K562 (cell line): Measurements from ENCODE around the gene CPSF4. TPM values are rescaled to one million over a fixed set of nuclear protein-coding genes. Genes with fewer than 3 reads are reported as not detected.
A peak's percentile ranks its signal among the peaks of the same experiment; 100 is the strongest.

ENCODE experiments used
- E2F3 ChIP-seq: fragments of 250-450 bp; sonication (Bioruptor Pico); IDR thresholded peaks from 2 replicates; pipeline ENCODE4 v1.4.0; 2020; ENCODE audit warnings: mild to moderate bottlenecking
- FIP1L1 ChIP-seq: fragments of 200-400 bp; formaldehyde crosslinking; IDR thresholded peaks from 2 replicates; pipeline ENCODE4 v1.6.1; 2018; ENCODE audit warnings: mild to moderate bottlenecking, low read depth, low read length; ENCODE audit not compliant: poor library complexity, severe bottlenecking
- LEF1 ChIP-seq: fragments of 450-650 bp; IDR thresholded peaks from 2 replicates; pipeline ENCODE4 v1.6.1; 2016; ENCODE audit warnings: mild to moderate bottlenecking
- SPI1 ChIP-seq: IDR thresholded peaks from 2 replicates; pipeline ENCODE4 v1.6.1; 2011; ENCODE audit warnings: low read depth, low read length, control low read depth, borderline replicate concordance
- ZNF584 ChIP-seq: fragments of 200-800 bp; sonication (Bioruptor generic); IDR thresholded peaks from 2 replicates; pipeline ENCODE4 v1.6.1; 2016; ENCODE audit warnings: low read depth, mild to moderate bottlenecking, missing genetic modification characterization, missing compliant biosample characterization
- polyA plus RNA-seq, 8 experiments: library from polyadenylated mRNA; depleted of rRNA in 4 of 8; stranded (reverse) in 5 of 8; unstranded in 3 of 8; fragments of >200 nt; fragmentation: Nextera tagmentation in 2 of 8; fragmentation: Illumina TruSeq in 1 of 8; extraction: Ambion mirVana in 2 of 8; extraction: Trizol in 1 of 8; gene quantifications; 2 replicates each; pipeline versions ENCODE4 v1.2.1 to v1.2.3, GENCODE V29; 2011 to 2014; ENCODE audit warnings: inconsistent platforms in 1 of 8, missing spikeins in 1 of 8
- total RNA-seq, 7 experiments: library from RNA; depleted of rRNA in 6 of 7; stranded (reverse); fragments of >200 nt in 6 of 7; fragmentation: Illumina TruSeq in 2 of 7; extraction: Trizol in 2 of 7; gene quantifications; 2 replicates each; pipeline versions ENCODE4 v1.2.1 to v1.2.3, GENCODE V29; 2011 to 2021; ENCODE audit warnings: low replicate concordance in 1 of 7
- TF ChIP-seq, protein P1 (sequence below), 2 experiments: fragments of 450-650 bp; IDR thresholded peaks; 2 replicates each; pipeline ENCODE4 v1.6.1; 2016; ENCODE audit warnings: mild to moderate bottlenecking in 2 of 2, borderline replicate concordance in 1 of 2, low read depth in 1 of 2, moderate library complexity in 1 of 2
- TF ChIP-seq, protein P2 (sequence below): sonication (generic); formaldehyde crosslinking; IDR thresholded peaks from 2 replicates; pipeline ENCODE4 v1.8.1; 2023; ENCODE audit warnings: mild to moderate bottlenecking, missing genetic modification reagents
- TF ChIP-seq, protein P3 (sequence below): fragments of 250-450 bp; sonication (Bioruptor Pico); IDR thresholded peaks from 2 replicates; pipeline ENCODE4 v1.8.0; 2021; ENCODE audit warnings: borderline replicate concordance, mild to moderate bottlenecking, moderate library complexity; ENCODE audit not compliant: poor library complexity, severe bottlenecking
- TF ChIP-seq, protein P4 (sequence below): fragments of 250-450 bp; sonication (Bioruptor Pico); IDR thresholded peaks from 2 replicates; pipeline ENCODE4 v1.5.0; 2021; ENCODE audit warnings: mild to moderate bottlenecking, moderate library complexity

The CPSF4 gene
- total and polyA plus RNA-seq, 9 of the 15 experiments (the other 6 are each of a cell fraction or from before 2014, with no cell fraction given): 16.9 to 118 (median 71.7) TPM

DNA sequence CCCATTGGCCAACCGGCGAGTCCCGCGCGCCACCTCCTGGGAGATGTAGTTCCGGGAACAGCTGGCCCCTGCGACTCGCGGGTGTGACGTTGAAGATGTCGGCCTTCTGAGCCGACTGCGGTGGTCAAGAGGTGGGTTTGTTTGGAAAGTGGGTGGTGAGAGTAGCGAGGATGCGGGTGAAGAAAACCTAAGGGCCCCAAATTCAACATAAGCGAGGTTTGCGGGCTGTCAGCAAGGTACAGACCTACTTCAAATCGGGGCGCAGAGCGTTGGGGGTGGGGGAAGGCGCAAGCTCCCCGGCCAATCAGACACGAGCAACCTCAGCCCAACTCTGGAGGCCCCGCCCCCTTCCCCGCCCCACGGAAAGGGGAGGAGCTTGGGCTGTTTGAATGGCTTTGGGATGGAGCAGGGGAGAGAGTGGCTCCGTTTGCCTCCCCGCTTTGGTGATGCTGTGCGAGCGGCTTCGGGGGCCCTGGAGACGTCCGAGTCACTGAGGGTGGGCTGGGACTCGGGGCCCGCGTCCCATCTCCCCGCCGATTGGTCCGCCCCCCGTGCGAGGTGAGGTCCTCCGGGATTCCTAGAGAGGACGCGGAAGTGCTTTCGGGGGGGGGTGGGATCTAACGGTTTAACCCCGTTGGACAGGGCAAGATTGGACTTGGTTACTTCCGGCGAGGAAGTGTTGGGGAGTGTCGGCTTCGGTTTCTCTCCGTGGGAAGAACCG lies 66.0 kb downstream of the CPSF4 start, which contains the start of gene ZKSCAN5 (continued):
- TF ChIP-seq, protein P1, sequence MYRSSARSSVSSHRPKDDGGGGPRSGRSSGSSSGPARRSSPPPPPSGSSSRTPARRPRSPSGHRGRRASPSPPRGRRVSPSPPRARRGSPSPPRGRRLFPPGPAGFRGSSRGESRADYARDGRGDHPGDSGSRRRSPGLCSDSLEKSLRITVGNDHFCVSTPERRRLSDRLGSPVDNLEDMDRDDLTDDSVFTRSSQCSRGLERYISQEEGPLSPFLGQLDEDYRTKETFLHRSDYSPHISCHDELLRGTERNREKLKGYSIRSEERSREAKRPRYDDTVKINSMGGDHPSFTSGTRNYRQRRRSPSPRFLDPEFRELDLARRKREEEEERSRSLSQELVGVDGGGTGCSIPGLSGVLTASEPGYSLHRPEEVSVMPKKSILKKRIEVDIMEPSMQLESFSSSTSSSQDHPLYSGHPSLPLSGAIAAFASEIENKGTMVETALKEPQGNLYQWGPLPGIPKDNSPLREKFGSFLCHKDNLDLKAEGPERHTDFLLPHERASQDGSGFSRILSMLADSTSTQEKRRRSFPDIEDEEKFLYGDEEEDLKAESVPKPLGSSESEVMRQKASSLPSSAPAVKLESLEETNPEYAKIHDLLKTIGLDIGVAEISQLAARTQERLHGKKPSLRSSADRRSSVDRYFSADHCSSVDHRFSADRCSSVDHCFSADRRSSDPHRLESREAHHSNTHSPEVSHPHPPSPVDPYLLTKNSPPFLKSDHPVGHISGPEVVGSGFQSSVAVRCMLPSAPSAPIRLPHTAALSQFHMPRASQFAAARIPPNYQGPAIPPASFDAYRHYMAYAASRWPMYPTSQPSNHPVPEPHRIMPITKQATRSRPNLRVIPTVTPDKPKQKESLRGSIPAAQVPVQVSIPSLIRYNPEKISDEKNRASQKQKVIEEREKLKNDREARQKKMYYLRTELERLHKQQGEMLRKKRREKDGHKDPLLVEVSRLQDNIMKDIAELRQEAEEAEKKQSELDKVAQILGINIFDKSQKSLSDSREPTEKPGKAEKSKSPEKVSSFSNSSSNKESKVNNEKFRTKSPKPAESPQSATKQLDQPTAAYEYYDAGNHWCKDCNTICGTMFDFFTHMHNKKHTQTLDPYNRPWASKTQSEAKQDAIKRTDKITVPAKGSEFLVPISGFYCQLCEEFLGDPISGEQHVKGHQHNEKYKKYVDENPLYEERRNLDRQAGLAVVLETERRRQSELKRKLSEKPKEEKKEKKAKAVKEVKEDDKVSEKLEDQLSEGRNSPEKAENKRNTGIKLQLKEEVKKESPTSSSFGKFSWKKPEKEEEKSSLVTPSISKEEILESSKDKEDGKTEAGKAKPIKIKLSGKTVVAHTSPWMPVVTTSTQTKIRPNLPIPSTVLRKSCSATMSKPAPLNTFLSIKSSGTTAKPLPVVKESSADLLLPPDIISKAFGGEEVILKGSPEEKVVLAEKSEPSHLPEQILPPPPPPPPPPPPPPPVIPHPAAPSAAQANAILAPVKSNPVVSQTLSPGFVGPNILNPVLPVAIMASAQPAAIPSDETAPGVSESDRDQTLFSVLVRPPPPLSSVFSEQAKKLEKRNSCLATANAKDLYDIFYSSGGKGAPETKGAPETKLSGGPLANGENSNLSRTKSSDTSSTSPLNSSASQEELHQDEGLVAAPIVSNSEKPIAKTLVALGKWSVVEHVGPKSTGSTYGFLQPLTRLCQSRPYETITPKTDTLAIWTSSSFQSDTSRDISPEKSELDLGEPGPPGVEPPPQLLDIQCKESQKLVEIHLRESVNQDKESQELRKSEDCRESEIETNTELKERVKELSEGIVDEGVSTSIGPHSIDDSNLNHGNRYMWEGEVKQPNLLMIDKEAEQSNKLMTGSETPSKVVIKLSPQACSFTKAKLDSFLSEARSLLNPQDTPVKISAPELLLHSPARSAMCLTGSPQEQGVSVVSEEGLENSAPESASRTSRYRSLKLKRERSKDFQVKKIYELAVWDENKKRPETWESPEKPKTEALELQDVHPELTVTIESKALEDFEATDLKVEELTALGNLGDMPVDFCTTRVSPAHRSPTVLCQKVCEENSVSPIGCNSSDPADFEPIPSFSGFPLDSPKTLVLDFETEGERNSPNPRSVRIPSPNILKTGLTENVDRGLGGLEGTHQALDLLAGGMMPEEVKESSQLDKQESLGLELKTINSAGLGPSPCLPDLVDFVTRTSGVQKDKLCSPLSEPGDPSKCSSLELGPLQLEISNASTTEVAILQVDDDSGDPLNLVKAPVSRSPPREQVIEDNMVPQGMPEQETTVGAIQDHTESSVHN (IDR thresholded peaks at IDR 0.05; ENCODE audit: borderline replicate concordance in 1 of 2, low read depth in 1 of 2): 0 out of 4 replicates have a peak, but pooled peaks of 1 of the 2 experiments have one; percentile 17
- TF ChIP-seq SPI1 (peak; percentile 81), ZNF584 (no peak), FIP1L1 (peak; percentile 84), E2F3 (CRISPR knock-in tag) (no peak), LEF1 (peak; percentile 15)
- TF ChIP-seq, protein P2, sequence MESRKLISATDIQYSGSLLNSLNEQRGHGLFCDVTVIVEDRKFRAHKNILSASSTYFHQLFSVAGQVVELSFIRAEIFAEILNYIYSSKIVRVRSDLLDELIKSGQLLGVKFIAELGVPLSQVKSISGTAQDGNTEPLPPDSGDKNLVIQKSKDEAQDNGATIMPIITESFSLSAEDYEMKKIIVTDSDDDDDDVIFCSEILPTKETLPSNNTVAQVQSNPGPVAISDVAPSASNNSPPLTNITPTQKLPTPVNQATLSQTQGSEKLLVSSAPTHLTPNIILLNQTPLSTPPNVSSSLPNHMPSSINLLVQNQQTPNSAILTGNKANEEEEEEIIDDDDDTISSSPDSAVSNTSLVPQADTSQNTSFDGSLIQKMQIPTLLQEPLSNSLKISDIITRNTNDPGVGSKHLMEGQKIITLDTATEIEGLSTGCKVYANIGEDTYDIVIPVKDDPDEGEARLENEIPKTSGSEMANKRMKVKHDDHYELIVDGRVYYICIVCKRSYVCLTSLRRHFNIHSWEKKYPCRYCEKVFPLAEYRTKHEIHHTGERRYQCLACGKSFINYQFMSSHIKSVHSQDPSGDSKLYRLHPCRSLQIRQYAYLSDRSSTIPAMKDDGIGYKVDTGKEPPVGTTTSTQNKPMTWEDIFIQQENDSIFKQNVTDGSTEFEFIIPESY: peak; percentile 27; the same call in 1 of the 2 replicates
- TF ChIP-seq, protein P3, sequence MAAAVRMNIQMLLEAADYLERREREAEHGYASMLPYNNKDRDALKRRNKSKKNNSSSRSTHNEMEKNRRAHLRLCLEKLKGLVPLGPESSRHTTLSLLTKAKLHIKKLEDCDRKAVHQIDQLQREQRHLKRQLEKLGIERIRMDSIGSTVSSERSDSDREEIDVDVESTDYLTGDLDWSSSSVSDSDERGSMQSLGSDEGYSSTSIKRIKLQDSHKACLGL (CRISPR knock-in tag): no peak
- TF ChIP-seq, protein P4, sequence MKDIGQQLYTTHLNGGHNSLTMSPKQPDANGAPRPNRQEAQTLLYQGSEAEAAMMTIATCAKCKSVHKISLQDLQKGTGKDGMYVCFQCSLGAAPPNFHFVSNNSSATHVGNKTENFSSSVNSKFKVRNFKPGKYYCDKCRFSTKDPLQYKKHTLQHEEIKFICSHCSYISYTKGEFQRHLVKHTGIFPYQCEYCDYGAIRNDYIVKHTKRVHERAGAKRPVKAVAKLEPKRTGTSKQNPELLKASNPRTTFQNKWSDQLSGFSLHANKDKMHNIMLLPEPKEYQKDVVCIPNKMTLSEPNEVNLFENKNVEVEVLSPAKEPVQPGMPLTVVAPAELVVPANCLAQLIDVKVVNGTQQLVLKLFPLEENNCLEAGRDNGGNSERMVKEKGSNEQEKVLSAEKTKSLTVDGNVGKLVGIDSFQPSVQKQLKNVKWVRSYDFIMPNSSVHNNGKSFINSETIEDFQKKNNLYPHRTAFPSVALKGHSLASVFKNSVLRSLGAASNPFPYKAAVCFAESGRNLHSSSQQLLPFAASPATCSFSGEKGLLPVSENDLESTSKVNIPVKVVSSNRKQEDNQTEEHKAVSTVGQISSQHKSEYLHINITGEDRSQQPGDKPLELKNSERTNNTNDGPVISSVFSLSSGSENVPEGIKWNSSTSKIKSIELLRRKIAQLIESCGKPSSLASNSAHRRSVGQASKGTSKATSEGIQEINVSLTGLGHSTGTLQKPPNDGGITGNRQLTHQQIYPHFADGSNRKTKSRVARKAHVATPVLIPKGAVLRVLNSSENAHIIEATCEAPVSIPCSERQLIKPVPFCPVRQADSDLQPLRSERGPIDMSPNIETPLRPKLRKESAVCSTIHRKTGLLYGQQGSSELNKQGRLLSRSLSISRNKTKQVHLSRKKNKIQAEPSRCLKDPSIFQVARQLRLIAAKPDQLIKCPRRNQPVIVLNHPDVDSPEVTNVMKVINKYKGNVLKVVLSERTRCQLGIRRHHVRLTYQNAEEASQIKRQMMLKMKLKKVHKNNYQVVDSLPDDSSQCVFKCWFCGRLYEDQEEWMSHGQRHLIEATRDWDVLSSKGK (CRISPR knock-in tag): no peak
